HepG2 (cell line): Measurements from ENCODE around the gene GABRB1.

ENCODE experiments used
- POGZ ChIP-seq: sonication (generic); formaldehyde crosslinking; IDR thresholded peaks from 2 replicates; pipeline ENCODE4 v1.4.0; 2020; ENCODE audit warnings: mild to moderate bottlenecking, missing genetic modification reagents
- TAF1 ChIP-seq: sonication (generic); formaldehyde crosslinking; IDR thresholded peaks from 2 replicates; pipeline ENCODE4 v1.4.0; 2020; ENCODE audit warnings: missing genetic modification reagents
- ZNF510 ChIP-seq: sonication (generic); formaldehyde crosslinking; IDR thresholded peaks from 2 replicates; pipeline ENCODE4 v1.4.0; 2020; ENCODE audit warnings: low read depth, mild to moderate bottlenecking, missing genetic modification reagents
- TF ChIP-seq, protein P1 (sequence below), 2 experiments: IDR thresholded peaks; 2 replicates each; pipeline ENCODE4 v1.6.1; 2011 to 2012; ENCODE audit warnings: low read length in 2 of 2, borderline replicate concordance in 1 of 2, low read depth in 1 of 2, mild to moderate bottlenecking in 1 of 2, moderate library complexity in 1 of 2
- TF ChIP-seq, protein P2 (sequence below): sonication (generic); formaldehyde crosslinking; conservative IDR thresholded peaks from 2 replicates; pipeline ENCODE4 v1.4.0; 2020; ENCODE audit warnings: missing genetic modification reagents

DNA sequence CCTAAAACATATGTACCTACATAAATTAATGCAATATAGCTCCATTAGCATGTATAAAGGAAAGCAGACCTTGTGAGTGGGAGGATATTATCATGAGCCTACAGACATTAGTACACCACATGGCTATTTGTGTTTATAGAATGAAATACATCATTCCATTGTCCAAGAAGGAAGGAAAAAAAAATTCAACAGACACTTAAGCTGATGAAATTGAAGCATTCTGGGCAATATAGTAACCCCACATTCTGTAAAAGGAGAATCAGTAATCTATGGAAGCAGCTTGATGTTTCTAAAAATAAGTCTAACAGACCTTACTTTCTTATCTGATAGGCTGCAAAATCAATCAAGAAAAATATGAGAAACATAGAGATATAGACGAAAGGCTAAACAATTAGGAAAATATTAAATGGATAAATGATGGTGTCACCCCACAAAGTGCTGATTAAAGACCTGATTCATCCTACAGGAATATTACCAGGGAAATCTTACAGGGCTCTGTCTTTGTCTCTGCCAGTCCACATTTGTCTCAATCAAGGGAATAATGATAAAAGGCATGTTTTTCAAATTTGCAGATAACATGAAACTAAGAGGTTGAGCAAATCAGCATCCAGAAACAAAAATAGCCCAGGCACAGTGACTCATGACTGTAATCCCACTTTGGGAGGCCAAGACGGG is 355.3 kb downstream of the GABRB1 start:
- TF ChIP-seq, protein P1, sequence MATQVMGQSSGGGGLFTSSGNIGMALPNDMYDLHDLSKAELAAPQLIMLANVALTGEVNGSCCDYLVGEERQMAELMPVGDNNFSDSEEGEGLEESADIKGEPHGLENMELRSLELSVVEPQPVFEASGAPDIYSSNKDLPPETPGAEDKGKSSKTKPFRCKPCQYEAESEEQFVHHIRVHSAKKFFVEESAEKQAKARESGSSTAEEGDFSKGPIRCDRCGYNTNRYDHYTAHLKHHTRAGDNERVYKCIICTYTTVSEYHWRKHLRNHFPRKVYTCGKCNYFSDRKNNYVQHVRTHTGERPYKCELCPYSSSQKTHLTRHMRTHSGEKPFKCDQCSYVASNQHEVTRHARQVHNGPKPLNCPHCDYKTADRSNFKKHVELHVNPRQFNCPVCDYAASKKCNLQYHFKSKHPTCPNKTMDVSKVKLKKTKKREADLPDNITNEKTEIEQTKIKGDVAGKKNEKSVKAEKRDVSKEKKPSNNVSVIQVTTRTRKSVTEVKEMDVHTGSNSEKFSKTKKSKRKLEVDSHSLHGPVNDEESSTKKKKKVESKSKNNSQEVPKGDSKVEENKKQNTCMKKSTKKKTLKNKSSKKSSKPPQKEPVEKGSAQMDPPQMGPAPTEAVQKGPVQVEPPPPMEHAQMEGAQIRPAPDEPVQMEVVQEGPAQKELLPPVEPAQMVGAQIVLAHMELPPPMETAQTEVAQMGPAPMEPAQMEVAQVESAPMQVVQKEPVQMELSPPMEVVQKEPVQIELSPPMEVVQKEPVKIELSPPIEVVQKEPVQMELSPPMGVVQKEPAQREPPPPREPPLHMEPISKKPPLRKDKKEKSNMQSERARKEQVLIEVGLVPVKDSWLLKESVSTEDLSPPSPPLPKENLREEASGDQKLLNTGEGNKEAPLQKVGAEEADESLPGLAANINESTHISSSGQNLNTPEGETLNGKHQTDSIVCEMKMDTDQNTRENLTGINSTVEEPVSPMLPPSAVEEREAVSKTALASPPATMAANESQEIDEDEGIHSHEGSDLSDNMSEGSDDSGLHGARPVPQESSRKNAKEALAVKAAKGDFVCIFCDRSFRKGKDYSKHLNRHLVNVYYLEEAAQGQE (IDR thresholded peaks at IDR 0.05; ENCODE audit: borderline replicate concordance in 1 of 2, low read depth in 1 of 2, low read length in 2 of 2) = no peak
- TF ChIP-seq ZNF510 (CRISPR knock-in tag) (no peak), TAF1 (CRISPR knock-in tag) (no peak), POGZ (CRISPR knock-in tag) (no peak)
- TF ChIP-seq, protein P2, sequence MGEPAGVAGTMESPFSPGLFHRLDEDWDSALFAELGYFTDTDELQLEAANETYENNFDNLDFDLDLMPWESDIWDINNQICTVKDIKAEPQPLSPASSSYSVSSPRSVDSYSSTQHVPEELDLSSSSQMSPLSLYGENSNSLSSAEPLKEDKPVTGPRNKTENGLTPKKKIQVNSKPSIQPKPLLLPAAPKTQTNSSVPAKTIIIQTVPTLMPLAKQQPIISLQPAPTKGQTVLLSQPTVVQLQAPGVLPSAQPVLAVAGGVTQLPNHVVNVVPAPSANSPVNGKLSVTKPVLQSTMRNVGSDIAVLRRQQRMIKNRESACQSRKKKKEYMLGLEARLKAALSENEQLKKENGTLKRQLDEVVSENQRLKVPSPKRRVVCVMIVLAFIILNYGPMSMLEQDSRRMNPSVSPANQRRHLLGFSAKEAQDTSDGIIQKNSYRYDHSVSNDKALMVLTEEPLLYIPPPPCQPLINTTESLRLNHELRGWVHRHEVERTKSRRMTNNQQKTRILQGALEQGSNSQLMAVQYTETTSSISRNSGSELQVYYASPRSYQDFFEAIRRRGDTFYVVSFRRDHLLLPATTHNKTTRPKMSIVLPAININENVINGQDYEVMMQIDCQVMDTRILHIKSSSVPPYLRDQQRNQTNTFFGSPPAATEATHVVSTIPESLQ (CRISPR knock-in tag) = no peak
